GM10248 (cell line): ENCODE measurements around the gene UHMK1.

Experiments
- CTCF ChIA-PET: fragments of 300-600 bp; sonication (Branson Sonifier 250); formaldehyde crosslinking; extraction: SDS; loops from one replicate; lab custom pipeline; 2021; ENCODE audit warnings: antibody characterized with exemption; lab: Yijun Ruan, JAX
- POLR2A ChIA-PET: fragments of 350-650 bp; sonication (Branson Sonifier 250); formaldehyde crosslinking; extraction: SDS; loops from one replicate; lab custom pipeline; 2020; ENCODE audit warnings: antibody characterized with exemption; lab: Yijun Ruan, JAX
- DNase-seq: peaks from one replicate; pipeline ENCODE4 v3.0.0; 2012; ENCODE audit errors: extremely low spot score
- TF ChIP-seq, protein P1 (sequence below): IDR thresholded peaks from 2 replicates; pipeline ENCODE4 v1.5.1; 2012; ENCODE audit warnings: mild to moderate bottlenecking, low read depth; ENCODE audit errors: extremely low read depth, missing control alignments, control extremely low read depth

Gene UHMK1

DNA sequence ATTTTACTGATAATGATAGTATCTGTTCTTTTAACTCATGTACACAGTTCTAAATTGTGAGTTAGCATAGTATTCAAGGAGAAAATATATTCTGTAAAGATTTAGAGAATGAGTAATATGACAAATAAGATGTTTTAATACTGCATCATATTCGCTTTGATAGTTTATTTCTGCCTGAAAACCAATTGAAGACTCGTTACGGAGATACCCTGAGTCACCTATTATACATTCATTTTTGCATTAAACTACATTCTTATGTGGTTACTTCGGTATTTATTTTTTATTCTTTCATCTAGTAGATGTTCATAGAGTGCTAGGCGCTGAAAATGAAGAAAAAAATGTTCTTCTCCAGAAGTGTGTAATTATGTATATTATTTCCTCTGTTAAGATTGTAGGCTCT is 5.3 kb downstream of the UHMK1 start:
- no peak for DNase-seq
- ChIA-PET POLR2A (no interaction called here), CTCF (interaction anchor here (0.7 to 1.2 kb wide), 2 partner anchors 19 to 199 kb away, joined by 3 to 4 read pairs; no protein-coding TSS in a partner anchor)
- TF ChIP-seq, protein P1, sequence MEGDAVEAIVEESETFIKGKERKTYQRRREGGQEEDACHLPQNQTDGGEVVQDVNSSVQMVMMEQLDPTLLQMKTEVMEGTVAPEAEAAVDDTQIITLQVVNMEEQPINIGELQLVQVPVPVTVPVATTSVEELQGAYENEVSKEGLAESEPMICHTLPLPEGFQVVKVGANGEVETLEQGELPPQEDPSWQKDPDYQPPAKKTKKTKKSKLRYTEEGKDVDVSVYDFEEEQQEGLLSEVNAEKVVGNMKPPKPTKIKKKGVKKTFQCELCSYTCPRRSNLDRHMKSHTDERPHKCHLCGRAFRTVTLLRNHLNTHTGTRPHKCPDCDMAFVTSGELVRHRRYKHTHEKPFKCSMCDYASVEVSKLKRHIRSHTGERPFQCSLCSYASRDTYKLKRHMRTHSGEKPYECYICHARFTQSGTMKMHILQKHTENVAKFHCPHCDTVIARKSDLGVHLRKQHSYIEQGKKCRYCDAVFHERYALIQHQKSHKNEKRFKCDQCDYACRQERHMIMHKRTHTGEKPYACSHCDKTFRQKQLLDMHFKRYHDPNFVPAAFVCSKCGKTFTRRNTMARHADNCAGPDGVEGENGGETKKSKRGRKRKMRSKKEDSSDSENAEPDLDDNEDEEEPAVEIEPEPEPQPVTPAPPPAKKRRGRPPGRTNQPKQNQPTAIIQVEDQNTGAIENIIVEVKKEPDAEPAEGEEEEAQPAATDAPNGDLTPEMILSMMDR = no peak

DNA sequence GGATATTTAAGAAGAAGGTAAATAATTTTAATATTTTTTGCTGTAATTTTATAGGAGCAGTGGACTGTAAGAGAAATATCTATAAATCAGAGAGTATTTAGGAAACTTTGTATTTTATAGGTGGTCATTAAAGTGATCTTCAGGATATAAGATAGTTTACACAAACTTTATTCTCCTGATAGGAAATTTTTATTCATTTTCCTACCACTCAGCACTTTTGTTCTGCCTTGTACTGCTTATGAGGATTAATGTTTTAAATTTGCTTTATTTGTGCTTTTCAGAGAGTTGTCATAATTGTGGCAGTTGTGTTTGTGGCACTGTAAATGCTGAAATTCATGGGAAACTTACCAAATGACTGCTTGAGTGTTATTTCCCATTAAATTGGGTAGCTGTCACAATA is 29.7 kb downstream of the UHMK1 start:
- CTCF ChIA-PET = interaction anchor here (0.8 to 2.4 kb wide), 4 partner anchors 11 to 86 kb away, joined by 3 to 9 read pairs (median 5); no protein-coding TSS in a partner anchor
- no peak for DNase-seq
- TF ChIP-seq, protein P1 = no peak
- POLR2A ChIA-PET = no interaction called here

DNA sequence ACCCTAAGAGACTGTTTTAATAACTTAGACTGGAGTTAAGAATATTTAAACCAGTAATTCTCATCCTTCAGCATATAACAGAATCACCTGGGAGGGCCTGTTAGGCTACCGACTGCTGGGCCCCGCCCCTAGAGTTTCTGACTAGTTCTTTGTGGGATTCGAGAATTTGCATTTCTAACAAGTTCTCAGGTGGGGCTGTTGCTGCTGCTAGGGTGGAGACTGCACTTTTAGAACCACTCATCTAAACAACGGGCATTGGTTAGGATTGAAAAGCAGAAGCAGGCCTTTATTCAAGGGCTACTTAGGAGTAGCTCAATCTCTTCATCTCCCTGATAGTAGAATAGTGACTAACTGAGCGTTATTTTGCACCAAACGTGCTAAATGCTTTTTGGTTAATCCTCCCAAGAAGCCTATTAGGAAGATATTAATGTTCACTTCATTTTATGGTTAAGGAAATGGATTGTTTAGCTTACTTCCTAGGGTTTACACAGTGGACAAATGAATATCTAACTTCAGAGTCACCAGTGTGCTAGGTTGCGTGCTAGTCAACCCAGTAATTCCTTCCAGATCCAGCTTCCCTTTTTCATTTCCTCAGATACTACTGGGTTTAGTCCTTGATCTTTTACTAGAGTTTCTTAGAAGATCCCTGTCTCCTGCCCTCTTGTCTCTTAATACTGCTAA is 32.8 kb downstream of the UHMK1 start:
- TF ChIP-seq, protein P1 = no peak
- POLR2A ChIA-PET = no interaction called here
- CTCF ChIA-PET = interaction anchor here (0.8 kb wide), 1 partner anchor 12 kb away, joined by 3 read pairs; no protein-coding TSS in a partner anchor
- DNase-seq = peak; percentile 66

DNA sequence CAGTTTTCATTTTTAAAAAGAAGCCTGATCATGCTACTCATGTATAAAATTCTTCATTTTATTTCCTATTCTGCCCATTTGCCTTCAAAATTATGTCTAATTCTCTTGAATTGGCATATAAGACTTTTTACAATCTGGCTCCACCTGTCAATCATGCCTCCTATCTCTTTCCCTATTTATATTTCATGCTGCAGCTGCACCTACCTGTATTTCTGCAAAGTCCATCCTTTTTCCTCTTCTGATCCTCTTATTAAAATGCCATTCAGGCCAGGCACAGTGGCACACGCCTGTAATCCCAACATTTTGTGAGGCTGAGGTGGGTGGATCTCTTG is 33.3 kb downstream of the UHMK1 start:
- TF ChIP-seq, protein P1 = no peak
- POLR2A ChIA-PET = no interaction called here
- DNase-seq = no peak
- CTCF ChIA-PET = interaction anchor here (0.8 kb wide), 1 partner anchor 12 kb away, joined by 3 read pairs; no protein-coding TSS in a partner anchor

DNA sequence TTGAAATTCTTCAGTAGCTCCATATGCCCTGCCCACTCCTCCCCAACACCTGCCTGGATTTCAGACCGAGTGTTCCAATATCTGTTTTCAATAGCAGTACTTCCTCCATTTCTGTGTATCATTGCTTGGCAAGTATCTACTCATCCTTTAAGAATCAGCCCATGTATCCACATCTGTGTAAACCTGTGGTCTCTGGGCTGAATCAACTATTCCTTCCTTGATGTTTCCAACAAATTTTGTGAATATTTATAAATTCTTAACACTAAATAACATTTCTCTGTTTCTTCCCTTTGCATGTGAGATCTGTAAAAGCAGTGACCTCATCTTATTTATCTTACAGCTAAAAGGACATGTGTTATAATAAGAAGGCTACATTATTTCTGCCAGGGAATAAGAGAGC is 37.9 kb downstream of the UHMK1 start:
- ChIA-PET POLR2A (no interaction called here), CTCF (no interaction called here)
- TF ChIP-seq, protein P1 = no peak
- no peak for DNase-seq

DNA sequence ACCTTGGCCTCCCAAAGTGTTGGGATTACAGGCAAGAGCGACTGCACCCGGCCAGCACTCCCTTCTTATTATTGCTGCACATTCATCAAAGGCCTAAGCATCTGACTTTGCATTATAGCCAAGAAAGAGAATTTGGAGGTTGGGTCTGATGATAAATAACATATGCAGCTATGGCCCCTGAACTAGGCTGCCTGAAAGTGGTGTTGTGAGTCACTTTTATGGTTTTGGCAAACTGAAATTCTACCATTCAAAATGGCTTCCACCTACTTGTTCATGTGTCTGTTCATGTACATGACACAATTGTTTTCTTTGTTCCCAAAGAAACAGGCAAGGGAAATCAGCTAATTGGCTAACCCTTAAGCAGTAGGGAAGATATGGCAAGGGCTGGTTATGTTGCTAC is 38.9 kb downstream of the UHMK1 start:
- TF ChIP-seq, protein P1 = no peak
- no peak for DNase-seq
- POLR2A ChIA-PET = no interaction called here
- CTCF ChIA-PET = no interaction called here
